WTC11 (cell line): ENCODE data around the gene MGMT.

Source experiments
- ETV6 ChIP-seq: sonication (generic); formaldehyde crosslinking; IDR thresholded peaks from 2 replicates; pipeline ENCODE4 v1.8.1; 2022; ENCODE audit warnings: mild to moderate bottlenecking, missing genetic modification reagents
- GABPB1 ChIP-seq: sonication (generic); formaldehyde crosslinking; IDR thresholded peaks from 2 replicates; pipeline ENCODE4 v1.8.1; 2023; ENCODE audit warnings: mild to moderate bottlenecking, missing genetic modification reagents
- NR3C1 ChIP-seq: sonication (generic); formaldehyde crosslinking; conservative IDR thresholded peaks from 2 replicates; pipeline ENCODE4 v1.8.1; 2023; ENCODE audit warnings: low read depth, mild to moderate bottlenecking, missing genetic modification reagents
- SP1 ChIP-seq: sonication (generic); formaldehyde crosslinking; conservative IDR thresholded peaks from 2 replicates; pipeline ENCODE4 v1.8.1; 2022; ENCODE audit warnings: missing genetic modification reagents
- TEAD4 ChIP-seq: sonication (generic); formaldehyde crosslinking; IDR thresholded peaks from 2 replicates; pipeline ENCODE4 v1.8.0; 2022; ENCODE audit warnings: mild to moderate bottlenecking, missing genetic modification reagents
- ZNF138 ChIP-seq: sonication (generic); formaldehyde crosslinking; conservative IDR thresholded peaks from 2 replicates; pipeline ENCODE4 v1.8.1; 2022; ENCODE audit warnings: mild to moderate bottlenecking, moderate library complexity, missing genetic modification reagents
- TF ChIP-seq, protein P1 (sequence below): fragments of 200-600 bp; IDR thresholded peaks from 2 replicates; pipeline ENCODE4 v1.8.0; 2022; ENCODE audit warnings: antibody characterized with exemption
- TF ChIP-seq, protein P2 (sequence below): sonication (generic); formaldehyde crosslinking; IDR thresholded peaks from 2 replicates; pipeline ENCODE4 v1.8.1; 2023; ENCODE audit warnings: mild to moderate bottlenecking, missing genetic modification reagents
- TF ChIP-seq, protein P3 (sequence below): sonication (generic); formaldehyde crosslinking; IDR thresholded peaks from 2 replicates; pipeline ENCODE4 v1.8.1; 2023; ENCODE audit warnings: mild to moderate bottlenecking, missing genetic modification reagents, moderate library complexity
- TF ChIP-seq, protein P4 (sequence below): sonication (generic); formaldehyde crosslinking; IDR thresholded peaks from 2 replicates; pipeline ENCODE4 v1.8.1; 2023; ENCODE audit warnings: mild to moderate bottlenecking, moderate library complexity, missing genetic modification reagents
- TF ChIP-seq, protein P5 (sequence below): sonication (generic); formaldehyde crosslinking; IDR thresholded peaks from 2 replicates; pipeline ENCODE4 v1.8.0; 2022; ENCODE audit warnings: mild to moderate bottlenecking, missing genetic modification reagents
- TF ChIP-seq, protein P6 (sequence below): sonication (generic); formaldehyde crosslinking; IDR thresholded peaks from 2 replicates; pipeline ENCODE4 v1.8.1; 2022; ENCODE audit warnings: low read depth, missing genetic modification reagents, borderline replicate concordance
- TF ChIP-seq, protein P7 (sequence below): sonication (generic); formaldehyde crosslinking; IDR thresholded peaks from 2 replicates; pipeline ENCODE4 v1.8.0; 2023; ENCODE audit warnings: missing genetic modification reagents, mild to moderate bottlenecking, borderline replicate concordance

DNA sequence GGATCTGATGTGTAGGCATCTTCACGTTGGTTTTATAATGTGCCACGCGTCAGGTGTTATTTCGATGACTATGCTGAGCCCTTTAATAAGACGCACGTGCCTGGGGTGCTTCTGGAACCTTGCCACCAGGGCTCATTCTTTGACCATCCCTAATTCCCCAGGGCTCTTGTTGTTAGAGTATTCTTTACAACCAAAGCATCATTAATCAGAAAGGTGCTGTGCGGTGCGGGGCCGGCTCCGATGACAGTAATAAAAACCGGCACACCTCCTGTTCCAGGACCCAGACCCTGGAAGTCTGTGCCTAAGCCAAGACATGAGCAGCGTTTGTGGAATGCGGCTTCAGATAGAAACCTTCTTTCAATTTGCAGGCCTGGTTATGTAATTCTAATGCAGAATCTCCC, 58.4 kb downstream of the MGMT start:
- TF ChIP-seq GABPB1 (CRISPR knock-in tag) (no peak), TEAD4 (CRISPR knock-in tag) (no peak), ZNF138 (CRISPR knock-in tag) (no peak), NR3C1 (no peak), ETV6 (CRISPR knock-in tag) (no peak), SP1 (CRISPR knock-in tag) (no peak)
- TF ChIP-seq, protein P1, sequence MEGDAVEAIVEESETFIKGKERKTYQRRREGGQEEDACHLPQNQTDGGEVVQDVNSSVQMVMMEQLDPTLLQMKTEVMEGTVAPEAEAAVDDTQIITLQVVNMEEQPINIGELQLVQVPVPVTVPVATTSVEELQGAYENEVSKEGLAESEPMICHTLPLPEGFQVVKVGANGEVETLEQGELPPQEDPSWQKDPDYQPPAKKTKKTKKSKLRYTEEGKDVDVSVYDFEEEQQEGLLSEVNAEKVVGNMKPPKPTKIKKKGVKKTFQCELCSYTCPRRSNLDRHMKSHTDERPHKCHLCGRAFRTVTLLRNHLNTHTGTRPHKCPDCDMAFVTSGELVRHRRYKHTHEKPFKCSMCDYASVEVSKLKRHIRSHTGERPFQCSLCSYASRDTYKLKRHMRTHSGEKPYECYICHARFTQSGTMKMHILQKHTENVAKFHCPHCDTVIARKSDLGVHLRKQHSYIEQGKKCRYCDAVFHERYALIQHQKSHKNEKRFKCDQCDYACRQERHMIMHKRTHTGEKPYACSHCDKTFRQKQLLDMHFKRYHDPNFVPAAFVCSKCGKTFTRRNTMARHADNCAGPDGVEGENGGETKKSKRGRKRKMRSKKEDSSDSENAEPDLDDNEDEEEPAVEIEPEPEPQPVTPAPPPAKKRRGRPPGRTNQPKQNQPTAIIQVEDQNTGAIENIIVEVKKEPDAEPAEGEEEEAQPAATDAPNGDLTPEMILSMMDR = no peak
- TF ChIP-seq, protein P2, sequence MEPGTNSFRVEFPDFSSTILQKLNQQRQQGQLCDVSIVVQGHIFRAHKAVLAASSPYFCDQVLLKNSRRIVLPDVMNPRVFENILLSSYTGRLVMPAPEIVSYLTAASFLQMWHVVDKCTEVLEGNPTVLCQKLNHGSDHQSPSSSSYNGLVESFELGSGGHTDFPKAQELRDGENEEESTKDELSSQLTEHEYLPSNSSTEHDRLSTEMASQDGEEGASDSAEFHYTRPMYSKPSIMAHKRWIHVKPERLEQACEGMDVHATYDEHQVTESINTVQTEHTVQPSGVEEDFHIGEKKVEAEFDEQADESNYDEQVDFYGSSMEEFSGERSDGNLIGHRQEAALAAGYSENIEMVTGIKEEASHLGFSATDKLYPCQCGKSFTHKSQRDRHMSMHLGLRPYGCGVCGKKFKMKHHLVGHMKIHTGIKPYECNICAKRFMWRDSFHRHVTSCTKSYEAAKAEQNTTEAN (CRISPR knock-in tag) = no peak
- TF ChIP-seq, protein P3, sequence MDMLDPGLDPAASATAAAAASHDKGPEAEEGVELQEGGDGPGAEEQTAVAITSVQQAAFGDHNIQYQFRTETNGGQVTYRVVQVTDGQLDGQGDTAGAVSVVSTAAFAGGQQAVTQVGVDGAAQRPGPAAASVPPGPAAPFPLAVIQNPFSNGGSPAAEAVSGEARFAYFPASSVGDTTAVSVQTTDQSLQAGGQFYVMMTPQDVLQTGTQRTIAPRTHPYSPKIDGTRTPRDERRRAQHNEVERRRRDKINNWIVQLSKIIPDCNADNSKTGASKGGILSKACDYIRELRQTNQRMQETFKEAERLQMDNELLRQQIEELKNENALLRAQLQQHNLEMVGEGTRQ (CRISPR knock-in tag) = no peak
- TF ChIP-seq, protein P4, sequence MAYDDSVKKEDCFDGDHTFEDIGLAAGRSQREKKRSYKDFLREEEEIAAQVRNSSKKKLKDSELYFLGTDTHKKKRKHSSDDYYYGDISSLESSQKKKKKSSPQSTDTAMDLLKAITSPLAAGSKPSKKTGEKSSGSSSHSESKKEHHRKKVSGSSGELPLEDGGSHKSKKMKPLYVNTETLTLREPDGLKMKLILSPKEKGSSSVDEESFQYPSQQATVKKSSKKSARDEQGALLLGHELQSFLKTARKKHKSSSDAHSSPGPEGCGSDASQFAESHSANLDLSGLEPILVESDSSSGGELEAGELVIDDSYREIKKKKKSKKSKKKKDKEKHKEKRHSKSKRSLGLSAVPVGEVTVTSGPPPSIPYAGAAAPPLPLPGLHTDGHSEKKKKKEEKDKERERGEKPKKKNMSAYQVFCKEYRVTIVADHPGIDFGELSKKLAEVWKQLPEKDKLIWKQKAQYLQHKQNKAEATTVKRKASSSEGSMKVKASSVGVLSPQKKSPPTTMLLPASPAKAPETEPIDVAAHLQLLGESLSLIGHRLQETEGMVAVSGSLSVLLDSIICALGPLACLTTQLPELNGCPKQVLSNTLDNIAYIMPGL (CRISPR knock-in tag) = no peak
- TF ChIP-seq, protein P5, sequence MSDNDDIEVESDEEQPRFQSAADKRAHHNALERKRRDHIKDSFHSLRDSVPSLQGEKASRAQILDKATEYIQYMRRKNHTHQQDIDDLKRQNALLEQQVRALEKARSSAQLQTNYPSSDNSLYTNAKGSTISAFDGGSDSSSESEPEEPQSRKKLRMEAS = no peak
- TF ChIP-seq, protein P6, sequence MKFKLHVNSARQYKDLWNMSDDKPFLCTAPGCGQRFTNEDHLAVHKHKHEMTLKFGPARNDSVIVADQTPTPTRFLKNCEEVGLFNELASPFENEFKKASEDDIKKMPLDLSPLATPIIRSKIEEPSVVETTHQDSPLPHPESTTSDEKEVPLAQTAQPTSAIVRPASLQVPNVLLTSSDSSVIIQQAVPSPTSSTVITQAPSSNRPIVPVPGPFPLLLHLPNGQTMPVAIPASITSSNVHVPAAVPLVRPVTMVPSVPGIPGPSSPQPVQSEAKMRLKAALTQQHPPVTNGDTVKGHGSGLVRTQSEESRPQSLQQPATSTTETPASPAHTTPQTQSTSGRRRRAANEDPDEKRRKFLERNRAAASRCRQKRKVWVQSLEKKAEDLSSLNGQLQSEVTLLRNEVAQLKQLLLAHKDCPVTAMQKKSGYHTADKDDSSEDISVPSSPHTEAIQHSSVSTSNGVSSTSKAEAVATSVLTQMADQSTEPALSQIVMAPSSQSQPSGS (CRISPR knock-in tag) = no peak
- TF ChIP-seq, protein P7, sequence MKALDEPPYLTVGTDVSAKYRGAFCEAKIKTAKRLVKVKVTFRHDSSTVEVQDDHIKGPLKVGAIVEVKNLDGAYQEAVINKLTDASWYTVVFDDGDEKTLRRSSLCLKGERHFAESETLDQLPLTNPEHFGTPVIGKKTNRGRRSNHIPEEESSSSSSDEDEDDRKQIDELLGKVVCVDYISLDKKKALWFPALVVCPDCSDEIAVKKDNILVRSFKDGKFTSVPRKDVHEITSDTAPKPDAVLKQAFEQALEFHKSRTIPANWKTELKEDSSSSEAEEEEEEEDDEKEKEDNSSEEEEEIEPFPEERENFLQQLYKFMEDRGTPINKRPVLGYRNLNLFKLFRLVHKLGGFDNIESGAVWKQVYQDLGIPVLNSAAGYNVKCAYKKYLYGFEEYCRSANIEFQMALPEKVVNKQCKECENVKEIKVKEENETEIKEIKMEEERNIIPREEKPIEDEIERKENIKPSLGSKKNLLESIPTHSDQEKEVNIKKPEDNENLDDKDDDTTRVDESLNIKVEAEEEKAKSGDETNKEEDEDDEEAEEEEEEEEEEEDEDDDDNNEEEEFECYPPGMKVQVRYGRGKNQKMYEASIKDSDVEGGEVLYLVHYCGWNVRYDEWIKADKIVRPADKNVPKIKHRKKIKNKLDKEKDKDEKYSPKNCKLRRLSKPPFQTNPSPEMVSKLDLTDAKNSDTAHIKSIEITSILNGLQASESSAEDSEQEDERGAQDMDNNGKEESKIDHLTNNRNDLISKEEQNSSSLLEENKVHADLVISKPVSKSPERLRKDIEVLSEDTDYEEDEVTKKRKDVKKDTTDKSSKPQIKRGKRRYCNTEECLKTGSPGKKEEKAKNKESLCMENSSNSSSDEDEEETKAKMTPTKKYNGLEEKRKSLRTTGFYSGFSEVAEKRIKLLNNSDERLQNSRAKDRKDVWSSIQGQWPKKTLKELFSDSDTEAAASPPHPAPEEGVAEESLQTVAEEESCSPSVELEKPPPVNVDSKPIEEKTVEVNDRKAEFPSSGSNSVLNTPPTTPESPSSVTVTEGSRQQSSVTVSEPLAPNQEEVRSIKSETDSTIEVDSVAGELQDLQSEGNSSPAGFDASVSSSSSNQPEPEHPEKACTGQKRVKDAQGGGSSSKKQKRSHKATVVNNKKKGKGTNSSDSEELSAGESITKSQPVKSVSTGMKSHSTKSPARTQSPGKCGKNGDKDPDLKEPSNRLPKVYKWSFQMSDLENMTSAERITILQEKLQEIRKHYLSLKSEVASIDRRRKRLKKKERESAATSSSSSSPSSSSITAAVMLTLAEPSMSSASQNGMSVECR (CRISPR knock-in tag) = no peak
